GM19035 (cell line): ENCODE measurements around the gene HPS5.
"Not testable (repeated sequence)": the region's sequence is repeated elsewhere in the genome, so short reads cannot be mapped to it uniquely, and the experiment has no call there.

Experiments
- ATAC-seq: cut with Tn5 transposase; IDR thresholded peaks from one replicate; pipeline ENCODE4 v1.9.1; 2021; ENCODE audit not compliant: unreplicated experiment

Gene HPS5

GRCh38 chr11:18321969-18322711, at the start of gene HPS5, which contains the start of gene GTF2H1:
TSS of gene HPS5 (minus strand) at chr11:18322140. CDS start at chr11:18317858, 4,282 bp downstream.
TSS of gene GTF2H1 (plus strand) at chr11:18322567. CDS start at chr11:18333075, 10,508 bp downstream.
- ATAC-seq: peak; percentile 87

GRCh38 chr11:18371279-18371678, 49.3 kb upstream of the HPS5 start:
- ATAC-seq: no peak

GRCh38 chr11:18369398-18369797, 47.5 kb upstream of the HPS5 start:
- no peak for ATAC-seq

GRCh38 chr11:18368221-18368620, 46.3 kb upstream of the HPS5 start:
- no peak for ATAC-seq

- ATAC-seq: no peak
Measured at GRCh38 chr11:18367431-18367830, 45.5 kb upstream of the HPS5 start.

GRCh38 chr11:18366286-18366685, 44.3 kb upstream of the HPS5 start:
- no peak for ATAC-seq

GRCh38 chr11:18365741-18366140, 43.8 kb upstream of the HPS5 start:
- ATAC-seq: no peak

GRCh38 chr11:18364495-18365073, 42.6 kb upstream of the HPS5 start:
- no peak for ATAC-seq

GRCh38 chr11:18361154-18361553, 39.2 kb upstream of the HPS5 start:
- no peak for ATAC-seq

- no peak for ATAC-seq
Measured at GRCh38 chr11:18358646-18359045, 36.7 kb upstream of the HPS5 start.

- ATAC-seq: no peak
Measured at GRCh38 chr11:18352581-18352980, 30.6 kb upstream of the HPS5 start.

GRCh38 chr11:18347471-18348125, 25.7 kb upstream of the HPS5 start:
- no peak for ATAC-seq

GRCh38 chr11:18332891-18333290, 11.0 kb upstream of the HPS5 start:
- ATAC-seq: no peak

- ATAC-seq: no peak
Measured at GRCh38 chr11:18332302-18332701, 10.4 kb upstream of the HPS5 start.

GRCh38 chr11:18330921-18331320, 9.0 kb upstream of the HPS5 start:
- ATAC-seq: no peak

- no peak for ATAC-seq
Measured at GRCh38 chr11:18329196-18329870, 7.4 kb upstream of the HPS5 start.

GRCh38 chr11:18324381-18324780, 2.4 kb upstream of the HPS5 start:
- no peak for ATAC-seq

- not testable (repeated sequence) for ATAC-seq
Measured at GRCh38 chr11:18323881-18324280, 1.9 kb upstream of the HPS5 start.

GRCh38 chr11:18322818-18323570, 1.1 kb upstream of the HPS5 start:
- peak; percentile 1 for ATAC-seq

- no peak for ATAC-seq
Measured at GRCh38 chr11:18321578-18321968, 367 bp downstream of the HPS5 start.

GRCh38 chr11:18320617-18321016, 1.3 kb downstream of the HPS5 start:
- ATAC-seq: no peak
